GM20000 (cell line): Measurements from ENCODE around the gene RYR1.
A peak's percentile ranks its signal among the peaks of the same experiment; 100 is the strongest.
"Not testable (repeated sequence)": the region's sequence is repeated elsewhere in the genome, so short reads cannot be mapped to it uniquely, and the experiment has no call there.

Experiments
- DNase-seq: peaks from one replicate; pipeline ENCODE4 v3.0.0; 2012; ENCODE audit warnings: low spot score
- CTCF ChIP-seq: IDR thresholded peaks from 2 replicates; pipeline ENCODE4 v1.5.1; 2012; ENCODE audit warnings: mild to moderate bottlenecking, control low read depth; ENCODE audit errors: extremely low read depth, missing control alignments

The RYR1 gene

GRCh38 chr19:38402967-38403674, 30.4 kb upstream of the RYR1 start, which contains the start of gene FAM98C:
Gene FAM98C, plus strand, starts transcription at chr19:38403093. Its CDS starts 61 bp downstream, at chr19:38403154.
- TF ChIP-seq CTCF, result peak; percentile 89
- DNase-seq, result peak; percentile 100

- no peak for TF ChIP-seq CTCF
- DNase-seq, result no peak
Observed at GRCh38 chr19:38404858-38405257, 28.6 kb upstream of the RYR1 start.

GRCh38 chr19:38405276-38405675, 28.2 kb upstream of the RYR1 start:
- no peak for TF ChIP-seq CTCF
- DNase-seq, result no peak

GRCh38 chr19:38409631-38410133, 23.8 kb upstream of the RYR1 start:
- TF ChIP-seq CTCF, result no peak
- no peak for DNase-seq

GRCh38 chr19:38410407-38410806, 23.1 kb upstream of the RYR1 start:
- DNase-seq, result not testable (repeated sequence)

GRCh38 chr19:38411041-38411712, 22.3 kb upstream of the RYR1 start:
- no peak for DNase-seq
- TF ChIP-seq CTCF, result no peak

- DNase-seq, result not testable (repeated sequence)
Observed at GRCh38 chr19:38411898-38412297, 21.6 kb upstream of the RYR1 start.

- TF ChIP-seq CTCF, result no peak
Observed at GRCh38 chr19:38412491-38412890, 21.0 kb upstream of the RYR1 start.

More at GRCh38 chr19:38412491-38412890, 21.0 kb upstream of the RYR1 start:
- no peak for DNase-seq
